HG03342 (cell line): ENCODE data around the gene IRAK2.
"Not testable (repeated sequence)": the region's sequence is repeated elsewhere in the genome, so short reads cannot be mapped to it uniquely, and the experiment has no call there.

Experiments used
- ATAC-seq: cut with Tn5 transposase; IDR thresholded peaks from one replicate; pipeline ENCODE4 v1.9.1; 2021; ENCODE audit warnings: mild to moderate bottlenecking, moderate library complexity; ENCODE audit not compliant: unreplicated experiment

IRAK2 gene

DNA sequence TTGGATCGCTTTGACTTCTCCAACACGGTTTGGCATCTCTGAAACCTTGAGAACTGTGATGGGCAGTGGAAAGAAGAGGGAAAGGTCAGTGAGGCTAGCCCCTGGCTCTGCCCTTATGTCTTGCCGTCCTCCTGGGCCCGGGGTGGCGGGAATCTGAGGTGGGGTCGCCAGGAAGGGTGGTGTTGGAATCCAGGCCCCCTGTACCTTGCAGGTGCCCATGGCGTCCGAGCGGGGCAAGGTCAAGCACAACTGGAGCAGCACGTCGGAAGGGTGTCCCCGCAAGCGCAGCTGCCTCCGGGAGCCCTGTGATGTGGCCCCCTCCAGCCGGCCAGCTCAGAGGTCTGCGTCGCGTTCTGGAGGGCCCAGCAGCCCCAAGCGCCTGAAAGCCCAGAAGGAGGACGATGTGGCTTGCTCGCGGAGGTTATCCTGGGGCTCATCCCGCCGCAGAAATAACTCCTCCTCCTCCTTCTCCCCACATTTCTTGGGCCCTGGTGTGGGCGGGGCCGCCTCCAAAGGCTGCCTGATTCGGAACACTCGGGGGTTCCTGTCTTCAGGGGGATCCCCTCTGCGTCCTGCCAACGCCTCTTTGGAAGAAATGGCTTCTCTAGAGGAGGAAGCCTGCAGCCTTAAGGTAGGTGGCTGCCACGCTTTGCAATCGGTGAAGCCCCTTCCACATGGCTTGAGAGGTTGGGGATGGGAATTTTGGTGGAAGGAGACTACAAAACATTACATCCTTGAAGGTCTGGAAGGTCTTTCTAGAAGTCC is 84.4 kb downstream of the IRAK2 start:
- ATAC-seq = no peak

DNA sequence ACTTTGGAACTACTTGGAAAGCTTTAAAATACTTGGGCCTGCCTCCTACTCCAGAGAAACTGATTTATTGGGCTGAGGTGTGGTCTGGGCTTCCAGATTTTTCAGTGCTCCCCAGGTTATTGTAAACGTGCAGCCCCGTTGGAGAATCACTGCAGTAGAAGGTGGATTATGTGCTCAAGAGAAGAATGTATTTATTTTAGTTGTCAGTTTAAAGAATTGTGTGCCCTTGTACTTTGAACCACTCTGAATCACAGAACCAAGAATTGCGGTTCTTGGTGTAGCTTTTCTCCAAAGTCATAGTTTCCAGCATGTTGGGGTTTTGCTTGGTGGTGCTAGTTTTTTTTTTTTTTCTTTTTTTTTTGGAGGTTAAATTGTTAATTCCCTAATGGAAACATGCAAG is 85.1 kb downstream of the IRAK2 start:
- no peak for ATAC-seq

DNA sequence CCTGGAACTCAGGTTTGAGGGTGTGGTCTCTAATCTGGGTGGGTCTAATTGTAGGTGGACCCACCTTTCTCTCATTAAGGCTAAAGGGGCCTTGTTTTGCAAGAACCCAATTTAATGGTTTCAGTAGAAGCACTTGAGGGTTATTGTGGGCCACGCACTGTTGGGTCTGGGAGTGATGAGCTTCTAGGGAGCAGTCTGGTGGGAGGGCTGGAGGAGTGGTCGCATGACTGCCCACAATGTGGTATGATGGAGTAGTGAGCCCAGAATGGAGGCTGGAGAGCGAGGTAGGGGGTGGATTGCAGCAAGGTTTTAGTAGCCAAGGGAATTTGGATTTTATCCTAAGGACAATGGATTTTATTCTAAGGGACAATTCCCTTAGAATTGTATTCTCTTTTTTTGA is 86.3 kb downstream of the IRAK2 start:
- ATAC-seq = no peak

DNA sequence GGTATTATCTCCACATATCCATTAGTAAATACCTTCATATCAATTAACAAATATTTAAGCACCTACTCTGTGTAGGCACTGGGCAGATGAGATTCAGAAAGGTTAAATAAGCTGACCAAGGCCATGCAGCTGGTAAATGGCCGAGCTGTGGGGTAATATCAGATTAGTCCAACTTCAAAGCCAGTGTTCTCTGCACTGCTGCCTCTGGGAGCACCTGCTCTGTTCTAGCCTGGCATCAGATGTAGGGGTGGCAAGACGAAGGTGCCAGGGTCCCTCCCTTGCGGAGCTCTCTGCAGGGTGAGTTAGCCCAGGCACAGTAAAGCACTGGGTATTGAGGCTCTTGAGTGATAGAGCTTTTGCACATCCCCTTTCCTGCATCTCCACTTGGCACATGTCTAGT is 89.0 kb downstream of the IRAK2 start:
- no peak for ATAC-seq

DNA sequence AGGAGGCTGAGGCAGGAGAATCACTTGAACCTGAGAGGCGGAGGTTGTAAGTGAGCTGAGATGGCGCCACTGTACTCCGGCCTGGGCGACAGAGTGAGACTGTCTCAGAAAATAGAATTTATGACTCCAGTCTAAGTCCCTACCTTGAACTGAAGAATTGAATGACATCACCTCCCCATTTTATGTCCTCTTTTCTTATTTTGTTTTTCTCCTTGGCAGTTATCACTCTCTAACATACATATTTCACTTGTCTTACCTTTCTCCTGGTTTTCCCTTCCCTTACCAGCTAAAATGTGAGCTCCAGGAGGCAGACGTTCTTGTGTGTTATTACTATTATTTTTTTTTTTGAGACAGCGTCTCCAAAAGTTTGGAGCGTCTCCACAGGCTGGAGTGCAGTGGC is 91.1 kb downstream of the IRAK2 start:
- ATAC-seq = no peak

DNA sequence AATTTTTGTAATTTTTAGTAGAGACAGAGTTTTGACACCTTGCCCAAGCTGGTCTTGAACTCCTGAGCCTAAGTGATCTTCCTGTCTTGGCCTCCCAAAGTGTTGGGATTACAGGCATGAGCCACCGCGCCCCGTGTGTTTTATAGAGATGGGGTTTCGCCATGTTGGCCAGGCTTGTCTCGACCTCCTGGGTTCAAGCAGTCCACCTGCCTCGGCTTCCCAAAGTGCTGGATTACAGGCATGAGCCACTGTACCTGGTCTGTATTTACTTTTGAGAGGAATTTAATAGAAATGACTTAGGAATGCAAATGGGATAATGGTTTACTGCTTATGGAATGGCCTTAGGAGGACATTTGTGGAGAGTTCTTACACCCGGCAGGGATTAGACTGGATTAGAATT is 94.3 kb downstream of the IRAK2 start:
- no peak for ATAC-seq

DNA sequence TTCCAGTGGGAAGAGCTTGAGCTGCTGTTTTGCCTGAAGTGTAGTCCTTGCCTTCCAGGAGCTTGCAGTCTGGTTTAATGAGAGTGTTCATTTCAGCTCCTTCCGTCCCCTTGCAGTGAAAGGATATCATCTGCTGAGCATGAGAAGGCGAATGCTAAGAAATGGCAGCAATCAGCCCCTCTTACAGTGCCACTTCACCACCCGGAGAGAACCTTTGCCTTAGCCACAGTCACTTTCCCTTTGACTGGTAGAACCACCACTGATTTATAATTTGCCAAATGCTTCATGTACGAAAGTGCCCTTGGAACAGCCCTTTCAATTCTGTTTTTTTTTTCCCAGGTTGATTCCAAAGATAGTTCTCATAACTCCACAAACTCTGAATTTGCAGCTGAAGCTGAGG is 95.1 kb downstream of the IRAK2 start:
- no peak for ATAC-seq

DNA sequence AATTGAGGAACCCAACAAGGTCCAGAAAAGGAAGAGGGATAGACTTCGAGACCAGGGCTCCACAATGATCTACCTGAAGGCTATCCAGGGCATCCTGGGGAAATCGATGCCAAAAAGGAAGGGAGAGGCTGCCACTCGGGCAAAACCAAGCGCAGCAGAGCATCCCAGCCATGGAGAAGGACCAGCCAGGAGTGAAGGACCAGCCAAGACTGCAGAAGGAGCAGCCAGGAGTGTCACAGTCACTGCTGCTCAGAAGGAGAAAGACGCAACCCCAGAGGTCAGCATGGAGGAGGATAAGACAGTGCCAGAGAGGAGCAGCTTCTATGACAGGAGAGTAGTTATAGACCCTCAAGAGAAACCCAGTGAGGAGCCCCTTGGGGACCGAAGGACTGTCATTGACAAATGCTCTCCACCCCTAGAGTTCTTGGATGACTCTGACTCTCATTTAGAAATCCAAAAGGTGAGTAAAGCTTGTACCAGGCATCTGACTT is 95.5 kb downstream of the IRAK2 start:
- ATAC-seq = no peak

DNA sequence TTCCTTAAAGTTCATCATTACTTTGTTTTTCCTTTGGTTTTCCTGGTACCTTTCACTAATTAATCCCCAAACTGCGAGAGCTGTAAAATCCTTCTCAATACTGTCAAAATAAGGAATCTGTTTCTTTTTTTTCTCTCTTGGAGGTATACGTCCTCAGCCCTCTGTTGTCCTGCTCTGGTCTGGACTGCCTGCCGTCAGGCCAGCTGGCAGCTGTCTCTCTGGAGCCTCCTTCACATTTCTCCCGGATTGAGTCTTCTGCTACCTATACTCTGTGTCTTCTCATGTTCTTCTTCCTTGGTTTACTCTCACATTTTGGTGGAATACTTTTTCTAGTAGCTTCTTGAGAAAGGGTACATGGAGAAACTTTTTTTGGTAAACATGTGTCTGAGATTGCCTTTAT is 97.3 kb downstream of the IRAK2 start:
- no peak for ATAC-seq

DNA sequence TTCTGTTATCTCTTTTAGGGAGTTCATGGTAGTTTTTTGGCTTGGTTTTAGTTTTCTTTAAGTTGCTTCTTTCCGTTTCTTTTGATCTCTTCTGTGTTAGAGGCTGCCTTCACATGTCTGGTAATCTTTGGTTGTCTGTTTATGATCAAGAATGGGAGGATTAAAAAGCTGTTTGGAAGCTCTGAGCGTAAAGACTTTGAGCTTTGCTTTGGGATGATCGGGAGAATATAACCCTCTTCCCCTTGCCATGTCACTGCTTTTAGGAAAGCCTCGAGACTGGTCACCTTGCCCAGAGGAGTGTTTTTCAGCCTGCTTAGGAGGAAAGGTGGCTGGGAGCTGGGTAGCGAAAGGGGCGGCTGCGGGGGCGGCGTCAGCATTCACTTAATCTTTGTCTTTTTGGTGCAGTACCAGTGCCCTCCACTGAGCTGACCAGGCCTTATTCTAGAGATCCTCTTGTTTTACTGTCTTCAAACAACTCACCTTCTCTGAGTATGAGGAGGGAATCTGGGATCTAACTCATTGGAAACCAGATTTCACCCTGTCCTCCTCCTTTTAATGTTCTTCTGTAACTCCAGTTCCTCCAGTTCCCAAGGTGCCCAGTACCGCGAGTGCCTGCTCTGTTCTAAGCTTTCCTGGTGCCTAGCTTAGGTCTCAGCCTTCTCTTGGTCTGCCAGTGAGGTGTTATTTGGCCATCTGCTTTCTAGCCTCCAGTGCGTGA is 99.1 kb downstream of the IRAK2 start:
- ATAC-seq = no peak

DNA sequence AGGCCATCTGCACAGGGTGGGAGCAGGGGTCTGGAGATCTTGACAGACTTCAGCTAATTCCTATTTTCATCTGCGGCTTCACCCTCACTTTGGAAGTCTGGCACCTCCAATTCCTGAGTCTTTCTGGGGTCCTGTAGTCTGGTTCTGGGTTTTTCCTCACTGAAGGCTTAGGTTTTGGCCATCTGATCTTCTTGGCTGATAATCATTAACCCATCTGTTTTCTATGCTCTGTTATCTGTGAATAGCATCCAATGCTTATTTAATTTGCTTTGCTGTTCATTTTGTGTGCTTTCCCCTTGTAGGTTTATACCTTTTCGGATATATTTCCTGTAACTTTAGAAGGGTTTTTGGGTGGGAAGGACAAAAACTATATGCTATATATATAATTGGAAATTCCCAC is 101.1 kb downstream of the IRAK2 start:
- ATAC-seq = no peak

DNA sequence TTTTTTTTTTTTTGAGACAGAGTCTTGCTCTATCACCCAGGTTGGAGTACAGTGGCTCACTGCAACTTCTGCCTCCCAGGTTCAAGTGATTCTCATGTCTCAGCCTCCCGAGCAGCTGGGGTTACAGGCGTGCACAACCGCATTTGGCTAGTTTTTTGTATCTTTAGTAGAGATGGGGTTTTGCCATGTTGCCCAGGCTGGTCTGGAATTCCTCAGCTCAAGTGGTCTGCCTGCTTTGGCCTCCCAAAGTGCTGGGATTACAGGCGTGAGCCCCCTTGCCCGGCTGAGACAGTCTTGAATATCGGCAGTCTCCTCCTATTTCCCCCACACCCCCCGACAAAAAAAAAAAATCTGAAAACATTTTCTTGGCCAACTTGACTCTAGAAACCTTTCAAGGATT is 102.2 kb downstream of the IRAK2 start:
- not testable (repeated sequence) for ATAC-seq

DNA sequence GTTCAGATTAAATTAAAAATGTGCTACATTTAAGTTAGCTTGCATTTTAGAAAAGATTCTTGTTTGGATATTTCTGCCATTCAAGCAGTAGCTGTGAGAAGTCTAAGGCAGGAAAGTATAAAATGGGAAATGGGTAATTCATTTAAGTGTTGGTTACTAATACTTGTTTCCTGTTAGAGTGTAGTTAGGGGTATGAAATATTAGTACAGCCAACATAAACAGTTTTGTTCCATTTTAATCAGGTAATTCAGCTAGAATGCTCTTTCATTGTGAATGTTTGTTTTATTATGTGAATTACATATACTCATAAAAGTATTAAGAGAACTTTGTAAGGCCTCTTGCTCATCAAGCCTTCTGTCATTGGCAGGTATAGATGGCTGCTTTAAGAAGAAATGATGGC is 103.4 kb downstream of the IRAK2 start:
- no peak for ATAC-seq

DNA sequence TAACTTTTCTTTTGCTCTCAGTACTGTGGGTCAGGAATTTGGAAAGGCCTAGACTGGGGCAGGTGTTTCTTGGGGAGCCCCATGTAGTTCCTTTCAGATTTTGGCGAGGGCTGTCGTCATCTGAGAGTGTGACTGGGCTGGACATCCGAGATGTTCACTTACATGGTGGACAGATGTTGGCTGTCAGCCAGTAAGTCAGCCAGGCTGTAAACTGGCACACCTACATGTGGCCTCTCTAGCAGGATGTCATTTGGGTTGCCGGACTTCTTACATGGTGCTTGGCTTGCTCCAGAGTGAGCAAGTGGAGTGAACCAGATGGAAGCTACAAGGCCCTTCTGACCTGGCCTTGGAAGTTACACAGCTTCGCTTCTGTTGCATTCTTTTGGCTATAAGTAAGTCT is 104.2 kb downstream of the IRAK2 start:
- no peak for ATAC-seq

DNA sequence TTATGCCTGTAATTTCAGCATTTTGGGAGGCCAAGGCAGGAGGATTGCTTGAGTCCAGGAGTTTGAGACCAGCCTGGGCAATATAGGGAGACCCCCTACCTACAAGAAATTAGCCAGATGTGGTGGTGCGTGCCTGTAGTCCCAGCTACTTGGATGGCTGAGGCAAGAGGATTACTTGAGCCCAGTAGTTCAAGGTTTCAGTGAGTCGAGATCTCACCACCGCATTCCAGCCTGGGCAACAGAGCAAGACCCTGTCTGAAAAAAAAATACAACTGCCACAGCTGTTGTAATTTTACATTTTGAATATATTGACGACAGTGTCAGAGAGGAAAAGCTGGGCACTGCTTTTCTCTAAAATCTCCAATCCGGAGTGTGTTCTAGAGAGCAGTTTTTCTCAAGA is 104.7 kb downstream of the IRAK2 start:
- no peak for ATAC-seq

DNA sequence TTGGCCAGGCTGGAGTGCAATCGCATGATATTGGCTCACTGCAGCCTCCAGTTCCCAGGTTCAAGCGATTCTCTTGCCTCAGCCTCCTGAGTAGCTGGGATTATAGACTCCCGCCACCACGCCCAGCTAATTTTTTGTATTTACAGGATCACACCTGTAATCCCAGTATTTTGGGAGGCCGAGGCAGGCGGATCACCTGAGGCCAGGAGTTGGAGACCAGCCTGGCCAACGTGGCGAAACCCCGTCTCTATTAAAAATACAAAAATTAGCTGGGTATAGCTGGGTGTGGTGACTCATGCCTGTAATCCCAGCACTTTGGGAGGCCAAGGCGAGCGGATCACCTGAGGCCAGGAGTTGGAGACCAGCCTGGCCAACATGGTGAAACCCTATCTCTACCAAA is 107.8 kb downstream of the IRAK2 start:
- ATAC-seq = not testable (repeated sequence)

DNA sequence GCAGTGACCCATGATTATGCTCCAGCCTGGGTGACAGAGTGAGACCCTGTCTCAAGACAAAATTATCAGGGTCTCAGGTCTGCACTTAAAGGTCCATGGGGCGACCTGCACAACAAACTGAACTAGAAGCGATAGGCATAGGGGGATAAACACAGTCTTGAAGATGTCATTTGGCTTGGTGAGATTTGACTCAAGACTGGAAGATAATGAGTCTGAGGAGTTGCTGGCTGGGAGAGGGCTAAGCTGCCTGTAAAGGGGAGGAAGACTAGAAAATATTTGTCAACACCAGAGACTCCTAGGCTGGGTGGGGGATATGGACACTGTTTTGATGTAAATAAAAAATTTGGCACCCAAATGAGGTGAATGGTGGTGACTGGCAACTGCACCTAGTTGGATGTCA is 108.3 kb downstream of the IRAK2 start:
- no peak for ATAC-seq

DNA sequence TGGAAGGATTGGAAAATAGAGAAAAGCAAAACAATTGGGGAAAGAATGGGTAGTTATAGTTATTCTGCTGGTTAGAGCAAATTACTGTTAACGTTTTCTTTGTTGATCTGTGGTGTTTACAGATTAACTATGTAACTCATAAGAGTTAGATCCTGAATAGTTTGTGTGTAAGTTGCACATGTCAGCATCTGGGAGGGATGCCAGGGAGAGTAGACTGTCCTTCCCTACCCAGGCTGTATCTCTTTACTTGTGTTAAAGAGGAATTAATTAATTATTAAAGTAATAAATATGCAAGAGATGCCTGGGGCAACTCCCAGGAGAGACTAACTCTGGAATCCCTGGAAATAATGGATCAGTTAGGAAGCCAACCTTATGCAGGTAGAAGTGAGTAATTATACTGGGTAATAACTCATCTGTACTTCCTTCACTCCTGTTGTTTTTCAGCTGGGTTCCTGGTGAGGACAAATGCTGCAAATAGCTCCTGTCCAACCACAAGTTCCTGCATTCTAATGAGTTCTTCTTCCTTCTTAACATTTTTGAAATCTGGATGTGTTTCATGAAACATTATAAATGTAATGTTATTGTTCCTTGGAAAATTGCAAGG is 109.1 kb downstream of the IRAK2 start:
- no peak for ATAC-seq

DNA sequence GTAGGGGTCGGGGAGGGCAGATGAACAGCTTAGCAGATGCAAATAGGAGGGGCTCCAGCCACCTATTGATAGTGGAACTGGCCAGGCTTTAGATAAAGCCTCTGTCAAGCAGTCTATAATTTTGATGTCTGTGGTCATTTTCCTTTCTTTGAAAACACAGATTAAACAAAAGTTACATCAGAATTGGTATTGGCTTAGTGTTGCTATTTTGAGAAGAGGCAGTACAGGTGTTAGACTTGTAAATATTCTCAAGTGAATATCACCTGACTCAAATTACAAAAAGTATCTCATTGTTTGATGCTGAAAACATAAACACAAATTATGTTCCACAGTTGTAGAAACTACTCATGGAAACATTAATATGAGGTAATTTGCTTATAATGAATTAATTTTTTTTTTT is 109.9 kb downstream of the IRAK2 start:
- ATAC-seq = no peak

DNA sequence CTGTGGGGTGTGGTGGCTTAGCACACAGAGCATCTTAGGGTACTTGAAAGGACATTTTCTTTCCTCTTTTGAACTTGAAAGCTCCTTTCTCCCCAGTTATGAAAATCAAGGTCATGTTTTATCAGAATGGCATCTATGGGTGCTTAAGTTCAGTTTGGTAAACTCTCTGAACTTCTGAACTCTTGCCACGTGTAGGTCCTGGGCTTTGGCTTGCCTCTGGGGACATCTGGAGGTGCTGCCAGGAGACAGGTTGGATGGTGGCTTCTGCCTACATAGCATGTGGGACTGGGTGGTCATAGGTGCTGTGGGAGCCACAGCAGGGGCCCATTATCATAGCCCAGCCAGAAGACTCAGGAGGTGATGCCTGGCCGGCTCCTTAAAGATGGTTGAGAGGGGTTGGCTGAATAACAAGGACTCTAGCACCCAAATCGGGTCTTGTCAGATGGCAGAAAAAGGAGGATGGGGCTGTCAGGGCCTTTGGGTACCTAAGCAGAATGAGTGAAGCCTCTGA is 112.5 kb downstream of the IRAK2 start:
- ATAC-seq = no peak

DNA sequence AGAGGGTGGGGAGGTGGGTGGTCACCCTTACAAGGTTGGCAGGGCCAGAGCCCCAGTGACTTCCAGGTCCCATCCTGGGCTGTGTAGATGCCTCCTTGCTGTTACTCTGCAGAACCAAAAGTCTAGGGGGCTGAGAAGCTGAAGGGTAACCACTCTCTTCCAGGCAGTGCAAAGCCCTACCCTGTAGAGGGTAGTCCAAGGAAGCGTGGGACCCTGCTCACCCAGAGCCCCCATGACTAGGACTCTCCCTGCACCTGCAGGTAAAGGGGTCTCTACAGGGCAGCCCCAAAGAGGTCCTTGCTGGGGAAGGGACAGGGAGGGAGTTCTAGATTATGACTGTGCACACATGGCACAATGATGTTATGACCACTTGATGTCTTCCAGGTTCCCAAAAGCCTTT is 113.8 kb downstream of the IRAK2 start:
- no peak for ATAC-seq
